OCI-LY7 (cell line): ENCODE measurements around the gene MMP1.

Source experiments
- CTCF ChIP-seq: fragments of 200-600 bp; sonication (generic); conservative IDR thresholded peaks from 2 replicates; pipeline ENCODE4 v1.5.1; 2014; ENCODE audit warnings: mild to moderate bottlenecking, antibody characterized with exemption, low read length, moderate library complexity, mixed read lengths
- EZH2phosphoT487 ChIP-seq: fragments of 200-600 bp; sonication (generic); IDR thresholded peaks from 2 replicates; pipeline ENCODE4 v1.6.1; 2018; ENCODE audit warnings: low read depth, borderline replicate concordance, mild to moderate bottlenecking, mixed run types, antibody characterized with exemption, low read length, moderate library complexity, mixed read lengths

- TF ChIP-seq CTCF (no peak), EZH2phosphoT487 (no peak)
These were observed 16.3 kb downstream of the MMP1 start for GRCh38 chr11:102781676-102782075.
